IgD-negative memory B cell (primary cell): ENCODE data around the gene USP25. TPM values are rescaled to one million over a fixed set of nuclear protein-coding genes. Genes with fewer than 3 reads are reported as not detected.
A peak's percentile ranks its signal among the peaks of the same experiment; 100 is the strongest.

Experiments
- H3K27ac Mint-ChIP-seq, 3 donors: one replicate each; pipeline ENCODE4 v1.8.0; 2020 to 2022; ENCODE audit warnings: mild to moderate bottlenecking in 3 of 3, mixed read lengths in 3 of 3, moderate library complexity in 1 of 3
- H3K27me3 Mint-ChIP-seq: one replicate; pipeline ENCODE4 v1.8.0; 2021; ENCODE audit warnings: mixed read lengths
- H3K36me3 Mint-ChIP-seq: one replicate; pipeline ENCODE4 v1.8.0; 2020; ENCODE audit warnings: mild to moderate bottlenecking, mixed read lengths
- H3K4me1 Mint-ChIP-seq, 3 donors: one replicate each; pipeline ENCODE4 v1.8.0; 2020 to 2022; ENCODE audit warnings: mixed read lengths in 3 of 3, mild to moderate bottlenecking in 1 of 3
- H3K4me3 Mint-ChIP-seq, 4 donors: one replicate each; pipeline ENCODE4 v1.8.0; 2020 to 2022; ENCODE audit warnings: mild to moderate bottlenecking in 4 of 4, mixed read lengths in 4 of 4, moderate library complexity in 3 of 4
- H3K9me3 Mint-ChIP-seq, 3 donors: one replicate each; pipeline ENCODE4 v1.8.0; 2020 to 2021; ENCODE audit warnings: mixed read lengths in 3 of 3, mild to moderate bottlenecking in 1 of 3
- polyA plus RNA-seq: library from polyadenylated mRNA; unstranded; fragments of 300-500 nt; fragmentation: Illumina TruSeq; gene quantifications from one replicate; pipeline ENCODE4 v1.2.3, GENCODE V29; 2021

The USP25 gene
- polyA plus RNA-seq, 1 donor from 2014 or later = 7.4 TPM

DNA sequence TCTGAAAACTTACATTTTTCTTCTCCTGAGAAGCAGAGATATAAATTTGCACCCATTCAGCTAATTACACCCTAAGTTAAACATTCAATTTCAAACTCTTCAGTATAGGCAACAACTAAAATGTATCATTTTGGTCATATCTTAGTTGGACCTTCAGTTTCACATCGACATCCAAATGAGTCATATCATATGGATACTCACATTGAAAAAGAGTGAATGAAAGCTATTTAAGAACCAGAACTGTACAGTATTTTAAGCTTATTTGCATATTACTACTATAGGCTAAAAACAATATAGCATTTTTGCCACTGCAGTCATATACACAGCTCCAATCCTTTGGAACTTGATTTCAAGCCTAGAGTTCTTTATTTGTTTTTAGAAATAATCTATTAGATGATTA is 33.6 kb downstream of the USP25 start:
- peaks cover 25% of the 10 kb centered on the region for H3K36me3 Mint-ChIP-seq
- no peak overlapping the region for H3K27ac Mint-ChIP-seq
- H3K4me3 Mint-ChIP-seq = no peak overlapping the region
- no peaks in the 10 kb centered on the region for H3K9me3 Mint-ChIP-seq
- no peaks in the 10 kb centered on the region for H3K27me3 Mint-ChIP-seq
- peaks cover 24 to 41% (median 30%) of the 10 kb centered on the region in 3 donors for H3K4me1 Mint-ChIP-seq

GRCh38 chr21:15764878-15765277 is 35.1 kb downstream of the USP25 start:
- H3K4me3 Mint-ChIP-seq = no peak overlapping the region
- peaks cover 19 to 39% (median 24%) of the 10 kb centered on the region in 3 donors for H3K4me1 Mint-ChIP-seq
- H3K27me3 Mint-ChIP-seq = no peaks in the 10 kb centered on the region
- H3K27ac Mint-ChIP-seq = no peak overlapping the region
- H3K9me3 Mint-ChIP-seq = no peaks in the 10 kb centered on the region
- peaks cover 23% of the 10 kb centered on the region for H3K36me3 Mint-ChIP-seq

- no peak overlapping the region for H3K4me3 Mint-ChIP-seq
Measured at GRCh38 chr21:15766952-15767603, 37.3 kb downstream of the USP25 start.

DNA sequence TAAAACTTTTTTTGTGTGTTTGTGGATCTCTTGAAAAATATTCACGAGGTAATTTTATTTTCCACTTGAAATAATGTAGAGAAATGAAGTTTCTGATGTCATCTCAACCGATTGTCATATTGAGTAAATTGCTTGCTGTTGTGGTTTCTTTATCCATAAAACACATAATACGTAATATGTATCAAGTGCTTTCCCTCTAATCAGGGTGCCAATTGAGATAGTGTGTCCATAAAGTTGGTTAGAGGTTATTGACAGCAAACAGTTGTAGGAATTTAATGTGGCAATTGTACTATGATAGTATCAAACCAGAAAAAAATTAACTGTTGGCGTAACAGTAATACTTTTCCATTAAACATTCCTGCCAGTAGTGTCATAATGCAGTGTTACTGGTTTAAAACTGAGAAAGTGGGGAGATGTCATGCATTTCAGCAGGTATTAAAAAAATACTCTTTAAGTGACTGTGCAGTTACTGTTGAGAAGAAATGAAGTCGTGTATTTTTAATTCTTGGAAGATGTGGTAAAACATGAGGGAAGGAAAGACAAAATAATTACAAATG is 38.3 kb downstream of the USP25 start:
- H3K27ac Mint-ChIP-seq = no peak overlapping the region
- peaks cover 9 to 25% (median 13%) of the 10 kb centered on the region in 3 donors for H3K4me1 Mint-ChIP-seq
- no peaks in the 10 kb centered on the region for H3K9me3 Mint-ChIP-seq
- peaks cover 12% of the 10 kb centered on the region for H3K36me3 Mint-ChIP-seq
- H3K4me3 Mint-ChIP-seq = no peak overlapping the region
- no peaks in the 10 kb centered on the region for H3K27me3 Mint-ChIP-seq

More at GRCh38 chr21:15766952-15767603, 37.3 kb downstream of the USP25 start:
- H3K9me3 Mint-ChIP-seq = no peaks in the 10 kb centered on the region
- H3K4me1 Mint-ChIP-seq = peaks cover 11 to 33% (median 15%) of the 10 kb centered on the region in 3 donors
- no peak overlapping the region for H3K27ac Mint-ChIP-seq
- no peaks in the 10 kb centered on the region for H3K27me3 Mint-ChIP-seq
- H3K36me3 Mint-ChIP-seq = peaks cover 19% of the 10 kb centered on the region

- no peaks in the 10 kb centered on the region for H3K9me3 Mint-ChIP-seq
- no peaks in the 10 kb centered on the region for H3K27me3 Mint-ChIP-seq
- H3K27ac Mint-ChIP-seq = no peak overlapping the region
- H3K36me3 Mint-ChIP-seq = peaks cover 12% of the 10 kb centered on the region
- H3K4me3 Mint-ChIP-seq = no peak overlapping the region
- peaks cover 9 to 24% (median 13%) of the 10 kb centered on the region in 3 donors for H3K4me1 Mint-ChIP-seq
Measured at GRCh38 chr21:15768853-15769252, 39.1 kb downstream of the USP25 start.

GRCh38 chr21:15771311-15771710 is 41.5 kb downstream of the USP25 start:
- Mint-ChIP-seq H3K27ac (no peak overlapping the region), H3K27me3 (no peaks in the 10 kb centered on the region), H3K4me3 (no peak overlapping the region), H3K4me1 (peaks cover 8 to 21% (median 11%) of the 10 kb centered on the region in 3 donors), H3K9me3 (no peaks in the 10 kb centered on the region), H3K36me3 (peaks cover 12% of the 10 kb centered on the region)

DNA sequence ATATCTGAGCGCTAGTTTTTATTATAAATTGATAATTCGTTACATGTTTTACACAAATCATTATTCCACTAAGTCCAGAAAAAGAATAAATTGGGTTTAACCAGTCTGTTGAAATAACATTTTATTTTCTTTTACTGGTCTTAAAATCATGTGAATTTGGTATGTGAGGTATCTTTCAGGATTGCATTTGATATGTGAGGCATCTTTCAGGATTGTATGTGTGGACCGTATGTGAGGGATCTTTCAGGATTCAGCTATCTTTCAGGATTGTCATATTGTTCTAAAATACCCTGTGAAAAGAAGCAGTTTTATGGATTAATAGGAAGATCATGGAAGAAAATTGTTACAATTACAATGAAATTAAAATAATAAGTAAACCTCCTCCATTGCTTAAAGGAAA is 42.9 kb downstream of the USP25 start:
- peaks cover 8% of the 10 kb centered on the region for H3K36me3 Mint-ChIP-seq
- no peak overlapping the region for H3K4me3 Mint-ChIP-seq
- H3K9me3 Mint-ChIP-seq = no peaks in the 10 kb centered on the region
- H3K4me1 Mint-ChIP-seq = peaks cover 9 to 25% (median 14%) of the 10 kb centered on the region in 3 donors
- H3K27me3 Mint-ChIP-seq = no peaks in the 10 kb centered on the region
- H3K27ac Mint-ChIP-seq = no peak overlapping the region

DNA sequence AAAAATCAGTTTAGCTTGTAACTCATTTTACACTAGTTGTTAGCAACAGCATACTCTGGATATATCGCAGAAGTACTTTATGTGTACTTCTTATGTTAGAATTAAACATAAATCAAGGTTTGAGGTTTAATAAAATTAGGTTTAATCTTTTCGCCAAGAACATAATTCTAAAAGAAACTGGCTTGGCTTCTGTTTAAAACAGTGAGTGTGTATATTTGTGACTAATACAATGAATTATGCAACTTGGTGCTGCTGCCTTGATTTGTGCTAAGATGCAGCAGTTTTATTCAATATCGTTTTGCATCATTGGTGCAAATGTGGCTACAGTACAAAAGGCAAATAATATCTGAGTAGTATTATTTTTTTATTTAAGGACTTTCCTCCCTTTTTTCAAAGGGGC is 44.8 kb downstream of the USP25 start:
- no peak overlapping the region for H3K27ac Mint-ChIP-seq
- peaks cover 7% of the 10 kb centered on the region for H3K36me3 Mint-ChIP-seq
- peaks cover 8 to 18% (median 9%) of the 10 kb centered on the region in 3 donors for H3K4me1 Mint-ChIP-seq

DNA sequence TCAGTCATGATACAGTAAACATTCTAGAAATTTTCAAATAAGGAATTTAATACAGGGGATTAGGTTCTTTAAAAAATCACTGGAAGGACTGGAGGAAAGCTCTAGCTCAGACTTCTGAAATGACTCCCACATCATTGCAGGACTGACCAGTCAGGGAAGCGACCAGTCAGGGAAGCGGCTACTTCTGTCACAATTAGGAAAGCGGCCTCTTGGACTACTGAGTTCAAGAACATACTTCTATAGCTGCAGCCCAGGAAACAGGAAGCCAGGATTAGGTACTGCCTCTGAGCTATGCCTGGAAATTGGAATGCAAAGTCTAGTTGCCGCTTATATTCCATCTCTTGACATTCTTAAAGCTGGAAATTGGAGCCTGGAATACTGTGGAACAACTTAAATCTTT is 45.5 kb downstream of the USP25 start:
- H3K9me3 Mint-ChIP-seq = no peaks in the 10 kb centered on the region
- H3K27ac Mint-ChIP-seq = peak overlapping the region in 1 of 3 donors; percentile 67
- H3K4me1 Mint-ChIP-seq = peaks cover 8 to 12% (median 9%) of the 10 kb centered on the region in 3 donors
- H3K4me3 Mint-ChIP-seq = no peak overlapping the region
- peaks cover 7% of the 10 kb centered on the region for H3K36me3 Mint-ChIP-seq
- H3K27me3 Mint-ChIP-seq = no peaks in the 10 kb centered on the region

More for the DNA sequence above, 44.8 kb downstream of the USP25 start:
- no peaks in the 10 kb centered on the region for H3K9me3 Mint-ChIP-seq
- no peaks in the 10 kb centered on the region for H3K27me3 Mint-ChIP-seq
- H3K4me3 Mint-ChIP-seq = no peak overlapping the region

DNA sequence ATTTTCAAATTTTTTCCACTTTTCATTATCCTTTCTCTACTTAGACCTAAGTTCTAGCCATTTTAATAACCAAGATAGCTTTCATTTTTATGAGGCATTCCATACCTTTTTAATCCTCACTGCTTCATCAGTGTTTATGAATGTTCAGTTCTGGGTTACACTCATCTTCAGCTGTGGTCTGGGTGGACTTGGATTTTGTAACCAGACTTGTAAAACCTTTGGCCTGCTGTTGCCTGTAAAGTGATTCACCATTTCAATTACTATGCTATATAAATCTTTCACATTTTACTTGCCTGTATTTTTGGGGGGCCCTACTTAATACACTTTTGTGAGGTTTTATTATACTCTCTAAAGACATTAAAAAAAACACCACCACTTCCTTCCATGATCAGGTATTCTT is 46.2 kb downstream of the USP25 start:
- Mint-ChIP-seq H3K4me3 (no peak overlapping the region), H3K27me3 (no peaks in the 10 kb centered on the region), H3K27ac (no peak overlapping the region), H3K4me1 (peaks cover 7 to 13% (median 9%) of the 10 kb centered on the region in 3 donors), H3K9me3 (no peaks in the 10 kb centered on the region), H3K36me3 (peaks cover 13% of the 10 kb centered on the region)

DNA sequence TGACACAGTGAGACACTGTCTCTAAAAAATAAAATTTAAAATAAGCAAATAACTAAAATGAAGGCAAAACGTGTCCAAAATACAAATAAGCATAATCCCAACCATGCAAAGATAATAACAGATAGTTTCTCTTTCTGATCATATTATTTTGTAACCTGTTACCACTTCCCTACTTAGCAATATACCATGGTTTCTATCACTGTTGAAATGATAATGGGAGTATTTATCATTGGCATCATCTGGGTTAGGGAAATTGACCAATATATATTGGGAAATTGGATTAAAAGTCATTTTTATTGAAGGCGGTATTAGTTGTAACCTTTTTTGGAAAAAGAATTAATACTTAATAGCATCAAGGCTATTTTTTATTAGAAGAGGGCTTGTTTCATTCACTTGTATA is 47.0 kb downstream of the USP25 start:
- Mint-ChIP-seq H3K4me3 (no peak overlapping the region), H3K27me3 (no peaks in the 10 kb centered on the region), H3K4me1 (peaks cover 5 to 14% (median 8%) of the 10 kb centered on the region in 3 donors), H3K36me3 (peaks cover 14% of the 10 kb centered on the region), H3K9me3 (no peaks in the 10 kb centered on the region), H3K27ac (no peak overlapping the region)

DNA sequence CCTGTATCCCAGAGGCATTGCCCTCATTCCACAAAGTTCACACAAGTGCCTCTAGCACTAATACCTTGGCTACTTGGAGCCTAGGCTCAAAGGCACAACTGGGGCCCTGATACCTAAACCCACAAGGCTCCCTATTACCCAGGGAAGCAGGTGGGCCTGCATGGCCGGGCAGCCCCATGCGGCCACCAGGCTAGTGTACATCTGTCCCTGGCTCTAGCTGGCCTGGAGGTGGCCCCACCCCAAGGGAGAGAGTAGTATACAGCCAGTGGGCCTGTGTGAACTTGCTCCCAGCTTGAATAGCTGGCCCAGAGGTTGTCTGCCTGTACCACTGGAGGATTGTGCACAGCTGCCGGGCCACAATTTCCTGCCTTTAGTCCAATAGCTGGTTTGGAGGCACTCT is 52.2 kb downstream of the USP25 start:
- Mint-ChIP-seq H3K36me3 (peaks cover 23% of the 10 kb centered on the region), H3K9me3 (no peaks in the 10 kb centered on the region), H3K27me3 (no peaks in the 10 kb centered on the region), H3K4me3 (no peak overlapping the region), H3K4me1 (peaks cover 5 to 21% (median 9%) of the 10 kb centered on the region in 3 donors), H3K27ac (no peak overlapping the region)

- Mint-ChIP-seq H3K27me3 (no peaks in the 10 kb centered on the region), H3K4me1 (peaks cover 4 to 33% (median 9%) of the 10 kb centered on the region in 3 donors), H3K27ac (no peak overlapping the region), H3K9me3 (no peaks in the 10 kb centered on the region), H3K4me3 (no peak overlapping the region), H3K36me3 (peaks cover 9% of the 10 kb centered on the region)
Measured at GRCh38 chr21:15788847-15789523, 59.2 kb downstream of the USP25 start.

DNA sequence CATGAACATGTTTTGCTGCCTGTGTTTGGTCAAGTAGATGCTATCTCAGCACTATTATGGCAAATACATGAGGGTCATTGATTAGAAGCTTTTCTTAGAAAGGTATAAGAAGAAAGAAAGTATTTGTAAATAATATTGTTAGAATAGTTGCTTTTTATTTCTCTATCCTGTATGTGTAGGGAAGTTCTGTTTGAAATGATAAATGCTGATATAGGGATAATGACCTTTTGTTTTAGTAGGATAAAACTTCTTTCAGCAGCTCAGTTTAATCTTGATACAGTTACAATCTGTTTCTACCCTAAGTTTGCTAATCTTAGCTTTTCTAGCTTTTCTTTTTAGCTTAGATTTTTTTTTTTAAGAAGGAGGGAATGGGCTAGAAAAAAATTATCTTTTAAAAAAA is 63.3 kb downstream of the USP25 start:
- H3K36me3 Mint-ChIP-seq = peaks cover 4% of the 10 kb centered on the region
- H3K27ac Mint-ChIP-seq = no peak overlapping the region
- H3K9me3 Mint-ChIP-seq = no peaks in the 10 kb centered on the region
- peaks cover 11 to 35% (median 19%) of the 10 kb centered on the region in 3 donors for H3K4me1 Mint-ChIP-seq
- H3K4me3 Mint-ChIP-seq = no peak overlapping the region
- H3K27me3 Mint-ChIP-seq = no peaks in the 10 kb centered on the region

GRCh38 chr21:15793550-15794235 is 63.9 kb downstream of the USP25 start:
- Mint-ChIP-seq H3K36me3 (peaks cover 4% of the 10 kb centered on the region), H3K4me3 (no peak overlapping the region), H3K4me1 (peaks cover 11 to 31% (median 19%) of the 10 kb centered on the region in 3 donors), H3K9me3 (no peaks in the 10 kb centered on the region), H3K27me3 (no peaks in the 10 kb centered on the region), H3K27ac (no peak overlapping the region)
